A673 (cell line): Measurements from ENCODE around the gene TRPC4AP. TPM values are rescaled to one million over a fixed set of nuclear protein-coding genes. Genes with fewer than 3 reads are reported as not detected.

Source experiments
- BruUV-seq: library from RNA; stranded (reverse); fragments of 400-500 nt; replicated peaks from 2 replicates; lab custom pipeline; 2021; lab: Mats Ljungman, UMichigan
- CTCF ChIA-PET: fragments of 300-600 bp; sonication (Branson Sonifier 250); formaldehyde crosslinking; loops from one replicate; lab custom pipeline; 2022; ENCODE audit warnings: antibody characterized with exemption; lab: Charles Lee
- POLR2A ChIA-PET: fragments of 300-600 bp; sonication (Branson Sonifier 250); formaldehyde crosslinking; loops from one replicate; lab custom pipeline; 2022; ENCODE audit warnings: antibody characterized with exemption; ENCODE audit not compliant: low non-redundant PET; lab: Charles Lee
- DNase-seq: peaks from one replicate; pipeline ENCODE4 v3.0.0-alpha.2; 2015; ENCODE audit warnings: low spot score
- H3K27ac ChIP-seq: fragments of 200-600 bp; sonication (generic); 2 replicates; pipeline ENCODE4 v1.5.1; 2016; ENCODE audit warnings: mixed run types, low read depth, mild to moderate bottlenecking, mixed read lengths, antibody characterized with exemption, low read length; ENCODE audit not compliant: poor library complexity, severe bottlenecking
- H3K27me3 ChIP-seq: fragments of 200-600 bp; sonication (generic); replicated peaks from 2 replicates; pipeline ENCODE4 v1.6.1; 2017; ENCODE audit warnings: mixed run types, low read depth, mild to moderate bottlenecking, mixed read lengths, antibody characterized with exemption, low read length; ENCODE audit not compliant: insufficient read depth, poor library complexity
- H3K36me3 ChIP-seq: fragments of 200-600 bp; sonication (generic); 2 replicates; pipeline ENCODE4 v1.6.1; 2016; ENCODE audit warnings: mixed run types, mild to moderate bottlenecking, mixed read lengths, antibody characterized with exemption, low read length; ENCODE audit not compliant: insufficient read depth, poor library complexity, severe bottlenecking
- H3K4me1 ChIP-seq: fragments of 200-600 bp; sonication (generic); 2 replicates; pipeline ENCODE4 v1.6.1; 2017; ENCODE audit warnings: mixed run types, mild to moderate bottlenecking, mixed read lengths, antibody characterized with exemption, low read length; ENCODE audit not compliant: insufficient read depth, poor library complexity, severe bottlenecking
- H3K4me3 ChIP-seq: fragments of 200-600 bp; sonication (generic); 2 replicates; pipeline ENCODE4 v1.5.1; 2016; ENCODE audit warnings: low read depth, mixed run types, mild to moderate bottlenecking, mixed read lengths, low read length; ENCODE audit not compliant: poor library complexity, severe bottlenecking
- H3K9me3 ChIP-seq: fragments of 200-600 bp; sonication (generic); 2 replicates; pipeline ENCODE4 v1.6.1; 2016; ENCODE audit warnings: mixed run types, low read depth, mild to moderate bottlenecking, mixed read lengths, antibody characterized with exemption, low read length; ENCODE audit not compliant: poor library complexity, severe bottlenecking
- EZH2 ChIP-seq: fragments of 200-600 bp; sonication (generic); IDR thresholded peaks from 2 replicates; pipeline ENCODE4 v1.6.1; 2017; ENCODE audit warnings: borderline replicate concordance, low read depth, mild to moderate bottlenecking, mixed read lengths, antibody characterized with exemption, low read length; ENCODE audit not compliant: poor library complexity, severe bottlenecking
- intact Hi-C: fragments of 100-400 bp; cut with micrococcal nuclease; formaldehyde crosslinking; loops from one replicate; pipeline ENCODE4 v1.10.0; 2022; ENCODE audit not compliant: unreplicated experiment
- total RNA-seq: library from RNA; stranded (reverse); gene quantifications from 2 replicates; pipeline ENCODE4 v1.2.3, GENCODE V29; 2021
- TF ChIP-seq, protein P1 (sequence below): fragments of 300-800, 200-600 bp; sonication (generic); conservative IDR thresholded peaks from 2 replicates; pipeline ENCODE4 v1.5.1; 2017; ENCODE audit warnings: low read depth, mild to moderate bottlenecking, antibody characterized with exemption, low read length, moderate library complexity, mixed read lengths

TRPC4AP gene
- total RNA-seq, 1 experiment from 2014 or later, result 34.6 TPM

DNA sequence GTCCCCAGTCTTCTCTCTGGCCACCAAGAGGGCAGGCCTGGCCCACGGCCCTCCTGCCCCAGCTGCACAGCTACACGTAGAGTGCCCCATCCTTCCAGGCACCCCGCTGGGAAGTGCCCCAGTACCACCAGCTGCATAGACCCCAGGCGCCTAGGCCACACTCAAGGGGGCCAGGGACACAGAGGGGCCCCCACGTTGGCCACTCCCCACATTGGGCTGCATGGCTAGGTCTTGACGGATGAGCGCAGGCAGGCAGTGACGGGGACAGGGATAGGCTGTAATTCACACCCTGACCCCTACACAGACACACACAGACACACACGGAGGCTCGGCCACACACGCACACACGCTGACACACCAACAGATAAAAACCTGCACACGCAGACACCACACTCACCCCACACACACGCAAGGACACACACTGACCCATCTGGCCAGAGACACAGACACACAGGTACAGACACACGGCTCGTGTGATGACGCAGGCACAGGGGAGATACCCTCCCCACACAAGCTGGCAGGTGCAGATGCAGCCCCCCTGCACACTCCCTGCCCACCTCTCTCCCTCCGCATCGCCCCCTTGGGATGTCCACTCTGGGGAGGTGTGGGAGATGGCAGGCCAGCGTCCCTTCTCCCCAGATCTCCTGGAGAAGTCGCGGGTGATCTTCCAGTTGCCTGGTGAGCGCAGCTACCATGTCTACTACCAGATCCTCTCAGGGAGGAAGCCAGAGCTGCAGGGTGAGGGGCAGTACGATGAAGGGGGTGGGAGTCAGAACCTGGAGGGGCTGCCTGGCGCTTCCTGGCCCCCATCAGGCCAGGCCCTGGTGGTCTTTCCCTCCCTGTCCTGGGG, 106.9 kb downstream of the TRPC4AP start:
- intact Hi-C loops, result no loop called here
- no peaks in the 10 kb centered on the region for H3K4me1 ChIP-seq
- H3K9me3 ChIP-seq, result no peaks in the 10 kb centered on the region
- no peak overlapping the region for H3K27ac ChIP-seq
- no peak overlapping the region for H3K4me3 ChIP-seq
- no peaks in the 10 kb centered on the region for H3K36me3 ChIP-seq
- DNase-seq, result no peak
- POLR2A ChIA-PET, result interaction anchor here (0.6 kb wide), 1 partner anchor 81 kb away, joined by 4 read pairs; no protein-coding TSS in a partner anchor
- no peak for TF ChIP-seq EZH2
- TF ChIP-seq, protein P1, sequence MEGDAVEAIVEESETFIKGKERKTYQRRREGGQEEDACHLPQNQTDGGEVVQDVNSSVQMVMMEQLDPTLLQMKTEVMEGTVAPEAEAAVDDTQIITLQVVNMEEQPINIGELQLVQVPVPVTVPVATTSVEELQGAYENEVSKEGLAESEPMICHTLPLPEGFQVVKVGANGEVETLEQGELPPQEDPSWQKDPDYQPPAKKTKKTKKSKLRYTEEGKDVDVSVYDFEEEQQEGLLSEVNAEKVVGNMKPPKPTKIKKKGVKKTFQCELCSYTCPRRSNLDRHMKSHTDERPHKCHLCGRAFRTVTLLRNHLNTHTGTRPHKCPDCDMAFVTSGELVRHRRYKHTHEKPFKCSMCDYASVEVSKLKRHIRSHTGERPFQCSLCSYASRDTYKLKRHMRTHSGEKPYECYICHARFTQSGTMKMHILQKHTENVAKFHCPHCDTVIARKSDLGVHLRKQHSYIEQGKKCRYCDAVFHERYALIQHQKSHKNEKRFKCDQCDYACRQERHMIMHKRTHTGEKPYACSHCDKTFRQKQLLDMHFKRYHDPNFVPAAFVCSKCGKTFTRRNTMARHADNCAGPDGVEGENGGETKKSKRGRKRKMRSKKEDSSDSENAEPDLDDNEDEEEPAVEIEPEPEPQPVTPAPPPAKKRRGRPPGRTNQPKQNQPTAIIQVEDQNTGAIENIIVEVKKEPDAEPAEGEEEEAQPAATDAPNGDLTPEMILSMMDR, result no peak
- CTCF ChIA-PET, result no interaction called here
- H3K27me3 ChIP-seq, result no peaks in the 10 kb centered on the region
- BruUV-seq, result no TSS peak

DNA sequence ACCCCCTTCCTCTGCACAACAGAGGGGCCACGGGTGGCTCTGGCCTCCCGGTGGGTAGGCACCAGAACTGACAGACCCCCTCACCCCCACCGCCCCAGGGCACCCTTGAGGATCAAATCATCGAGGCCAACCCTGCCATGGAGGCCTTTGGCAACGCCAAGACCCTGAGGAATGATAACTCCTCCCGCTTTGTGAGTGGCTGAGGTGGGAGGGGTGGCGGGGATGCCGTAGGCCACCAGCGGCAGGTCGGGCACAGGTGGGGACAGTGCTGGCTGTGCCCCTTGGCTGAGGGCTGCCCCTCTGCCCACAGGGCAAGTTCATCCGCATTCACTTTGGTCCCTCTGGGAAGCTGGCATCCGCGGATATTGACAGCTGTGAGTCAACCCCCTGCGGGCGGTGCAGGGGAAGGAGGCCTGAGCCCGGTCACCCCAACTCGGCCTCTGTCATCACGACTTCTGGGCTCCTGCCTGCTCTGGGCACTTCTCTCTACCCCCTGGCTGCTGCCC, 107.8 kb downstream of the TRPC4AP start:
- CTCF ChIA-PET, result no interaction called here
- no peak overlapping the region for H3K27ac ChIP-seq
- intact Hi-C loops, result no loop called here
- H3K4me1 ChIP-seq, result no peaks in the 10 kb centered on the region
- H3K9me3 ChIP-seq, result no peaks in the 10 kb centered on the region
- BruUV-seq, result no TSS peak
- no peak for TF ChIP-seq EZH2
- TF ChIP-seq, protein P1, result no peak
- POLR2A ChIA-PET, result no interaction called here
- H3K27me3 ChIP-seq, result no peaks in the 10 kb centered on the region
- no peaks in the 10 kb centered on the region for H3K36me3 ChIP-seq
- no peak overlapping the region for H3K4me3 ChIP-seq
- no peak for DNase-seq

DNA sequence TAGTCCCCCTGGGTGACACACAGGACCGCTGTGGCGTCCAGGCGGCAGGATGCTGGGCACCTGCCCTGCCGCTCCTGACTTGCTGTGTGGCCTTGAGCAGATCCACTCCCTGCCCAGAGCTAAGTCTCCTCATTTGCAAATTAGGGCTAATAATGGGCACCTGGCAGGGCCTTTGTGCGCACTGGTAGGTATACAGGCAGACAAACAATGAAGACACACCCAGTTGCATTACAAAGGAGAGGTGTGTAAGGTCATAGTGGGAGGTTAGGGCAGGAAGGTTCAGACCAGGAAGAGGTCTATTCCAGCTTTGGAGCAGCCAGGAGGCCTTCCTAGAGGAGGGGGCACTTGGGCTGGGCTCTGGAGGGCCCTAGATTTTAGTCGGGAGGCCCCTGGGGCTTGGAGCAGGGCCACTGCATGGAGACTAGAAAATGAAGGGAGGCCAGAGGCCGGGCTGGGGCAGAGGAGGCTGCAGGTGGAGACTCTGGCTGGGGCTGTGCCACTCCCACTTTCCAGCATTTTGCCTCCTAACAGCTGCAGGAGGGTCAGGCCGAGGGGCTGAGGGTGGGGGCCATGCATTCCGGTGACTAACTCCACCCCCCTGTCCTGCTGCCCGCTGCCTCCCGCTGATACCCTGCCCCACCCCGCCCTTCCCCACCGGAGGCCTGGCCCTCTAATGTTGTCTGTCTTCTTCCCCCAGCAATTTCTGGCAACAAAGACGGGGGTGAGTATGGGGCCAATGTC, 108.4 kb downstream of the TRPC4AP start:
- intact Hi-C loops, result no loop called here
- POLR2A ChIA-PET, result no interaction called here
- DNase-seq, result no peak

More for the DNA sequence above, 108.4 kb downstream of the TRPC4AP start:
- no peaks in the 10 kb centered on the region for H3K4me1 ChIP-seq
- CTCF ChIA-PET, result no interaction called here
- H3K36me3 ChIP-seq, result no peaks in the 10 kb centered on the region
- TF ChIP-seq, protein P1, result no peak
- no peak overlapping the region for H3K27ac ChIP-seq
- no peaks in the 10 kb centered on the region for H3K27me3 ChIP-seq
- no peak overlapping the region for H3K4me3 ChIP-seq
- BruUV-seq, result no TSS peak
- H3K9me3 ChIP-seq, result no peaks in the 10 kb centered on the region
